ENCODE results near the gene EFNA3.

DNA sequence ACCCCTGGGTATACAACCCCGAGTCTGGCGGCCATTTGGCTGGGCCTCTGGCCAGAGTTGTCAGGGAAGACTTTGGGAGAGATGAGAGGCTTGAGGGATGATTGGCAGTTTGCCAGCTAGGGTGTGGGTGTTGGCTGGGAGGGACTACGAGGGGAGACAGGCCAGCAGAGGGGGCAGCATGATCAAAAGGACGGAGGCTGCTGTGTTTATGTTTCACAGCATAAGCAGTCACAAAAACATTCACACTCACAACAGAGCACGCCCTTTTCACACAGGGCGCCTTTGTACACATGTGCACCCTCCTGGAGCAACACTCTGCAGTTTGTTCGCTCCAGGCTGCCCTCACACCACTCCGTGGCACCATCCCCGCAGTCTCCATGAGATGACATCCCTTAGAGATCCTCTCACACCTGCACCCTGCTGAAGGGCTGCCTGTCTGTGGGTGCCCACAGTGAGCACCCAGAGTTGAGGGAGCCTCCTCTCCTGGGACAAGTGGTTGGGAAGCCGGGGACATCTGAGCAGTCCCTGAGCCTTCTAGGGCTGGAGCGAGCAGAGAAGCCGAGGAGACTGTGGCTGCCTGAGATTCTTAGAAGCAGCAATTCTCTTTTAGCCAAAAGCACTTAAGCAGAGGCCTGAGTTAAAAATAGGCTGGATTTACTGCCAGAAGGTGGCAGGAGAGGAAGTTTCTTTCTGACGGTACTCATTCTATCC is 15.4 kb downstream of the EFNA3 start:
- TF ChIP-seq EZH2phosphoT487 (IDR thresholded peaks at IDR 0.05; ENCODE audit: insufficient read depth, low read depth): no peak
- TF ChIP-seq EZH2 (IDR thresholded peaks at IDR 0.05; ENCODE audit: insufficient read depth, poor library complexity, severe bottlenecking): no peak

Measured in GM23248 (cell line).